GM10847 (cell line): ENCODE measurements around the gene POLR3B.

Experiments used
- POLR2A ChIP-seq: IDR thresholded peaks from 2 replicates; pipeline ENCODE4 v1.6.1; 2011; ENCODE audit not compliant: insufficient read length; ENCODE audit errors: extremely low read depth

POLR3B gene

DNA sequence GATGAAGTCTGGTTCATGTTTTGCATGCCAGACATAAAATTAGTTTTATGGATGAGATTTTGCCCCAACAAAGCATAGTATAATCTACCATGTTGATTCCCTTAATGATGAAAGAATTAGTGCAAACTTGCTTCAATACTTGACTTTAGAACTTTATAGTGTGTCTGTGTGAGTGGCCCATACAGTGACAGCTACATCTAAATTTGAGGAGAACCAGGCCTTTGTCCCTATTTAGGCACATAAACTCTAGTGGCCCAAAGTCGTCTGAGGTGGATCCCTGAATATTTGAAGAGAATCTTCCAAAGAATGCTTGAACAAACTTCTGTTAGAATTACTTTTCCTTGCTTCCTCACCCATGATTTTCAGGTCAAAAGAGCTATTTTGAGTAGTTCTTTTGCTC lies 70.4 kb downstream of the POLR3B start:
- TF ChIP-seq POLR2A, result no peak

DNA sequence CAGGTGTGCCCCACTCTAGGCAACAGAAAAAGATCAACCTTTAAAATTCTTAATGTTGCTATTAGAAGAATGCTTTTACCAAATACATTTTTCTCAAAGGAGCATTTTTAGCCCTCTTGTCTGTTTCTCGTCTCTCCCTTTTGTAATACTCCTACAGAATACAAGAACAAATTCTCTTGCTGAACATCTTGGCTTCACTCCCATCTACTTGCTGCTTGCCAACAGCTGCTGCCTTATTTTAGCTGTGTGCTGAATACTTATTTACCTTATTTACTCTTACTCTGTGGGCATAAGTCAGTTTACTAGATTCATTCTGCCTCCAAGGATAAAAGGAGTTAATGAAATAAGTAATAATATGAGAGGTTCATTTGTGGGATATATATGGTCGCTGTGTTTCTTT lies 70.8 kb downstream of the POLR3B start:
- no peak for TF ChIP-seq POLR2A

DNA sequence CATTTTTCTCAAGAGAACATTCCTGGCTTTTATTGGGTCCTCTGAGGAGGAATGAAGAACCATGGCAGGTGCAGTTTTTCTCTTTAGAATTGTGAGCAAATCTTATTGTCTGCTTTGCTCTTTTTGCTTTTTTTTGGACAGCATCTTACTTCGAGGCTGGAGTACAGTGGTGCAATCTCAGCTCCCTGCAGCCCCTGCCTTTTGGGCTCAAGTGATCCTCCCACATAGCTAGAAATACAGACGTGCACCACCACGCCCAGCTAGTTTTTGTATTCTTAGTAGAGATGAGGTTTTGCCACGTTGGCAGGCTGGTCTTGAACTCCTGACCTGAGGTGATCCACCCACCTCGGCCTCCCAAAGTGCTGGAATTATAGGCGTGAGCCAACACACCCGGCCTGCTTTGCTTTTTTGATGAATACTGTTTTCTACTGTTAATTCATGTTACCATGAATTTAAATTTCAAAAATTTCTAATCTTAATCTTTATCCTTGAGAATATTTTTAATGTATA lies 71.5 kb downstream of the POLR3B start:
- TF ChIP-seq POLR2A, result no peak

DNA sequence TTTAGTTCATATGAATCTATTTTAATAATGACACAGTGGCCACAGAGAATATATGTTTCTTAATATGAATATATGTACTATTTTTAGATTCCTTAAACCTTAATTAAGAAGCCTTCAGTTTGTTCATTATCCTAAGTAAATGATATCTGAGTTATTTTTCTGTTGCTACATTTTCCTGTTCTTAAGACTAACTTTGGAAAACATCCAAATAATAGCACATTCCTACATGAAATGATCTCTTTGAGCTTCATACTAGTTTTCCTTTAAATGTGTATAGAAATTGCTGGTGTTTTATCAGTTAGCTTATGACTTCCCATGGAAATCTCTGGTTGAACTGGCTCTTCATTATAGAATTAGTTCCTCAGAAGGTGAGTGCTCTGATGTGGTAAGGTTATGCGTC lies 72.1 kb downstream of the POLR3B start:
- no peak for TF ChIP-seq POLR2A

DNA sequence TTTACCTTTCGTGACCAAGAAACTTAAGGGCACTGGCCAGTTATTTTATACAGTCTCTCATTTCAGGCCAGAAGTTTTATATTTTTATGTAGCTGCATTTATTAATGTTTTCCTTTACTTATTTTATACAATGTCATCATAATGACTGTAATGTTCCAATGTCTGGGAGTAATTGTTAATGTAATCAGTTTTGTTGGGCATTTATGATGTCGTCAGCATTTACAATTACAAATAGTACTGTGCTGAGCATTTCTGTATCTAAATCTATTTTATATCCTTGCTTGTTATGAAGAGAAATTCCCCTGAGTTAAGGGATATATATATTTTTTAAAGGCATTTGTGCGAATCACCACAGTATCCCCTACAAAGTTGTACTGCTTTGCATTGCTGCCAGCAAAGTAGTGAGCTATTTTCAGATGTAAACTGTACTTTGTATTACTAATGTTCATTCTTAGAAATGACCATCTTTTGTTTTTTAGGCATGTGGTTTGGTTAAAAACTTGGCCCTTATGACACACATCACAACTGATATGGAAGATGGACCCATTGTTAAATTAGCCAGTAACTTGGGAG lies 74.4 kb downstream of the POLR3B start:
- no peak for TF ChIP-seq POLR2A

DNA sequence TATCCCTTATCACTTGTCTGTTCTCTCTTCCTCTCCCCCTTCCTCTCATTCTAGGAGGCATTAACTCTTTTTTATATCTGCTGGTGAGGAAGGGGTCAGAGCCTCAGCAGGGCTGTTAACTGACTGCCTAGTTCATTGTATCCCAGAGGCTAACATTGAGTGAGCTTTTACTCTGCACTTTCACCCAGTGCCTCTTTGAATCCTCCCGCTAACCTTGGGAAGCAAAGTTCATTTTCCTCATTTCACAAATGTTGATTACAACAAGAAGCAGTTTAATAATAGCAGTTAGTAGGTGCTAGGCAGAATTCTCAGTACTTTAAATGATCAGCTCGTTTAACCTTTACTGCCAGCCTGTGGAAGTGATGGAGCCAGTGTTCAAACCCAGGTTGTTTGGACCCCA lies 75.5 kb downstream of the POLR3B start:
- TF ChIP-seq POLR2A, result no peak

DNA sequence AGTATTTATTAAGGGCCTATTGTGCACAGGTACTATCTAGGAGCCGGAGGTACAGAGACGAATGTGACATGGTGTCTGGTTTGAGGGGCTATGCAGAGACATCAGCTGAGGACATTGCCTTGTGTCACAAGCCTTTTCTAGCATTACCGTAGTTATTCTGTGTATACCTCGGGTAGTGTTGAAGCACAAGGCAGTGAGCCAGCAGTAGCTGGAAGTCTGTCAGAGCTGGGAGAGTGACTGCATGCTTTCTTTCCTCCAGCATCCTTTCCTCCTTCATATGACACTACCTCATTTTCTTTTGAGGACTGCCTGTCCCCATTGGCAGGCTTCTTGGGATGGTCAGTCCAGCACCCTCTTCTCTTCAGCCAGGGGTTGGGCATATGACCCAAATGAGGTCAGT lies 77.0 kb downstream of the POLR3B start:
- TF ChIP-seq POLR2A, result no peak

DNA sequence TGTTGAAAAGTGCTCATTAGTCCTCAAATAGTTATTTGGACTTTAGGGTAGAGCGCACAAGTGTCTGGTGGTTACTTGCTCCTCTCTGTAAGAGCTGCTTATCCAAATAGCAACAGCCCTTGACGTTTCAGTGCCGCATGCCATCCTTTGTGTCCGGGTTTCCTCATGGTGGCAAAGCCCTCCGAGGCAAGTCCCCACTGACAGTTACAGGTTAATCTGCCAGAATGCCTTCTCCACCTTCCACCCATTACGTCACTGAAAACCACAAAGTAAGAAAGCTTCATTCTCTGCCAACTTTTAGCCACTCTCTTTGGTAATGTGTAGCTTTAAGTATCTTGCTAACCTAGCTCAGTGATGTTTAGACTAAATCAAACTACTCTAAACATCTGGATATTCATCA lies 78.6 kb downstream of the POLR3B start:
- TF ChIP-seq POLR2A, result no peak

DNA sequence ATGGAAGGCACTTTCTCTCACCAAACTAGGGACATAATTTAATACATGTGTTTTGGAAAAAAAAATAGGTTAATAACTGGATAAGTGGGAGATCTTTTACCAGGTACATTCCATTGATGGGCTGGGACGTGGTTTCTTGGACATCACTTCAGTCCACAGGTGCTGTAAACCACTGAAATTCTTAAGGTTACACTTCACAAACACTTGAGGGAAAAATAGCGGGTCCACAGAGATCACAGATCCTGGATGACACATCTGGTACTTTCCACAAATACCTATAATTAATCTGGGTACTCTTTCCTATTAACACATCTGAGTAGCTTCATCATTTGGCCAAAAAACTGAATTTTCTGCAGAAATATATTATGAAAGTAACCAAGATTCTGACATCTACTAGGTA lies 85.0 kb downstream of the POLR3B start:
- no peak for TF ChIP-seq POLR2A

DNA sequence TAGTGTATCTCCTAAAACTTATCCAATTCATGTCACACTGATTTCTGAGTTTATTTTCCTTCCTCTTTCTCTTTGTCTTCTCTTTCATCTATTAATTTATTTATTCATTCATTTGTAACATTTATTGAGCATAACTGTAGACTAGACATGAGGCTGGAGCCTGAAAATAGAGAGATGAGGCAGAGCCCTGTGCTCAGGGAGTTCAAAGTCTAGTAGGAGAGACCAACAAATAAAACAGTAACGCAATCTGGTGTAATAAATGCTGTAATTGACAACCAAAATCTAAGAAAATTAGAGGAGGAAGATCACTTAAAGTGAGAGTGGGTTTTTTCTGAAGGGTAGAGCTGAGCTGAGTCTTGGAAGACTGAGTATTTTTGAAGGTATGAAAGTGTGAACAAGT lies 87.5 kb downstream of the POLR3B start:
- TF ChIP-seq POLR2A, result no peak

DNA sequence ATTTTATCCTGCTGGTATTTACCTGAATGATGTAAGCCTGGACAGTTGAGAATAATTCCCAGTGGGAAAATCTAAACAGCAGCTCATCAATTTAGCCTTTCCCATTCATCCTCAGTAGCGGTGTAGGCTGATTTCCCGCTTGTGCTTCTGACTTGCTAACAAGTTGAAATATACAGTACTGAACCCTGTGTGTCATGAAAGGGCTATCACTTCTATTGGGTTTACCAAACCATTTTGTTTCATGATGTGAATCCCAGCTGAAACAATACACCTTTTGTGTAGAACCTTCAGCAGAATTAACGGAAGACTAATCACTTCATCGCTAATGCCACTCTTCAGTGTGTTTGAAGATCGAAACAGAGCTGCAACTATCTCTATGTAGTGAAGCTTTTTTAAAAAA lies 88.4 kb downstream of the POLR3B start:
- TF ChIP-seq POLR2A, result no peak

DNA sequence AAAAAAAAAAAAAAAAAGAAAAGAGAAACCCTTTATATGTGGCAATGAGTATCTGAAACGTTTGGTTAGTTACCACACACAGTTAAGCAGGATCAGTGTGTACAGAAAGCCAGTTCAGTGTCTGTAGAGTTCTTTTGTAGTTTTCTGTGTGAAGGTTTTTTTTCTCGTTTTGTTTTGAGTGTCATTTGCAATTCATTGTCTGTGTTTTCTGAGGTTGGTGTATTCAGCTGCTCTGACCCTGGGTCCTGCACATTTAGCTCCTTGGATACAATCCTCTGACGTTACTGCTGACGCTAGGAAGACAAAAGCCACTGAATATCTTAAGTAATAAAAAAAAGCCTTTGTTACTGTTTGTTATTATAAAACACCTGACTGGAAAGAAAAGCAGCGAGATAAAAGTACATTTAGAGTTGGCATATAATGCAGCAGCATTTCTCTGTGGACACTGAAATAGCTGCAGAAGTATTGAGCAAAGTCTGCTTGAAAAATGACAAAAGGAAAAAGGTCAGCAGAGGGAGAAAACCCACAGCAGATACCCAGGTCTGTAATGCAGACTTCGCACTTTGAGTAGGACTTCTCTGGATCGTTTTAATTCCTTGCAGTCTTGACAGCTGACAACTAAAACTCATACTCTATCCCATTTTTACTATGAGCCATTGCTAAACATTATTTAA lies 89.0 kb downstream of the POLR3B start:
- TF ChIP-seq POLR2A, result no peak

DNA sequence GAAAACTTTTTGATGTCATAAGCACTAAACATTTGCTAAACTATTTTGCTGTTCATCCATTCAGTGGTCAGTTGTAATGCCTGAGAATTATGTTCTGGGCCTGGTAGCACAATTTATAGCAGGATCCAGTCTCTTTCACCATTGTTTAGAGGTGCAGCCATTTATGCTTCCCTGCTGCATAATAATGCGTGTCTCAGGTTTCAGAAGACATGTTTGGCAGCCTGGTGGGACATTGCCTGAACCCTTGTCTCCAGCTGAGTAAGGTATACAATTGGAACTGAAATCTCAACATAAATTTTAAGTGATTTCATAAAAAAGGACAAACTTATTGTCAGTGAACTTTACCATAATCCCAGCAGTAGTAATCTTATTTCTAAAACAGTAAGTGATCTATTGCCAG lies 94.8 kb downstream of the POLR3B start:
- no peak for TF ChIP-seq POLR2A

DNA sequence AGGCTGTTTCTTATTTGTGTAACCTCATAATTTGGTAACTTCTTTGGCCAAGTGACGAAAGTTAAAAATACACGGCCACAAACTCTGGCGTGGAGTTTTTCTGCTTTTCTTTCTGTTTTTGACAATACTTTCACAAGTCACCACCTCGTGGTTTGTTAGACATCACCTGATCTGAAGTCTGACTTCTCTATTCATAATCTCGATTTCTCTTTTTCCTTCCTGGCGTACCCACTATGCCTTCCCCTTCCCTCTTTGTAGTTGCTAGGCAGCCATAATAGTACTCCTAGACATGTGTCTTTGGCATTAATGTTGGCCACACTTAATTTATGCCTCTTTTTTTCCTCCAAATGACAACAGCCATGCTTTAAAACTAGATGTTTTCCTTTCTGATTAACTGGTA lies 97.6 kb downstream of the POLR3B start:
- TF ChIP-seq POLR2A, result no peak

DNA sequence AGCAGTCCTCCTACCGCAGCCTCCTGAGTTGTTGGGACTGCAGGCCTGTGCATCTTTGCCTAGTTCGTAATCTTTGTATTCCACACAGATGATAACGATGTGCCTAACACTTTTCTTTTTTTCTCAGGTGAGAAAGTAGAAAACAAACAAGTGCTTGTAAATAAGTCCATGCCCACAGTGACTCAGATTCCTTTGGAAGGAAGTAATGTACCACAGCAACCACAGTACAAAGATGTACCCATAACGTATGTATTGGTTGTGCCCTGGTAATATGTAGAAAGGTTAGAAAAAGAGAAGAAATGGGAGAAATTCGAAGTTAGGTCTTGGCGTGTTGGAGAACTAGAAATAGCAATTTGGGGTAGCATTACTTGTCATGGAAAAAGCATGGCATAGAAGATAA lies 101.6 kb downstream of the POLR3B start:
- no peak for TF ChIP-seq POLR2A

DNA sequence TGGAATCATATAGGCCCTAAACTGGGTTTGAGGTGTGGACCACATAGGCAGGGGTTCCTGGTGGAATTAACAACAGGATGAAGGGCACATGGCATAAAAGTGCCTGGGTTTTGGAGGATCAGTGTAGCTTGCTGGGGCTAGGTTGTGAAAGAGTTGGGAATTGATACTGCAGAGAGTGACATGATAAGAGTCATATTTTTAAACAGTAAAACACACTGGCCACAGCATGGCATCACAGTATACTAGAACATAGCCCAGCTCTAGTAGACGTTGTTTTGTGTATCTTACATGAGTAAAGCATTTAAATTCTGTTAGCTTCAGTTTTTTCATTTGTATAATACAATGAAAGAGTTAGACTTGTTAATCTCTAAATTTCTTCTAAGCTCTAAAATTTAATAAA lies 102.0 kb downstream of the POLR3B start:
- no peak for TF ChIP-seq POLR2A

DNA sequence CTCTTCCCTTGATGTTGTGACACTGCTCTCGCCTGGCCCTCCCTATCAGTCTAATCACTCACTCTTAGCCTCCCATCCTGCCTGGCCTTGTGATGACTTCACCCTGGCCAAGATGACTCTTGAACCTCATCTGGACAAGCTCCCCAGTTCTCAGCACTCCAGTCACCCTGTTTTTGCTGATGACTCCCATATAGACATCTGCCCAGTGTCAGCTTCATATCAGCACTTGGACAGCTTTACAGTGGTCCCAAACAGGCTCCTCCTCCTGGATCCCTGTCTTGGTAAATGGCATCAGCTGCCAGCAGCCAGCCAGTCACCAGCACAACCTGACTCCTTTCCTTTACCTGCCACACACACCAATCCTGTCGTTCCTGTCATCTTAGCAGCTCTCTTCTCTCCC lies 104.2 kb downstream of the POLR3B start:
- TF ChIP-seq POLR2A, result no peak
